PC-9 (cell line): Measurements from ENCODE around the gene HOXD10. TPM values are rescaled to one million over a fixed set of nuclear protein-coding genes. Genes with fewer than 3 reads are reported as not detected.

Source experiments
- BruUV-seq: library from RNA; stranded (reverse); fragments of 400-500 nt; replicated peaks from 2 replicates; lab custom pipeline; 2021; lab: Mats Ljungman, UMichigan
- CTCF ChIA-PET: fragments of 300-600 bp; sonication (Branson Sonifier 250); formaldehyde crosslinking; loops from one replicate; lab custom pipeline; 2022; ENCODE audit warnings: antibody characterized with exemption; lab: Charles Lee
- POLR2A ChIA-PET: fragments of 300-600 bp; sonication (Branson Sonifier 250); formaldehyde crosslinking; loops from one replicate; lab custom pipeline; 2022; ENCODE audit warnings: antibody characterized with exemption; ENCODE audit not compliant: unreplicated experiment; lab: Charles Lee
- DNase-seq, 2 experiments: peaks; one replicate each; pipeline versions ENCODE4 v3.0.0 to v3.0.0-alpha.2; 2015 to 2022; ENCODE audit warnings: mixed read lengths in 1 of 2
- H2AFZ ChIP-seq: fragments of 200-600 bp; sonication (generic); 2 replicates; pipeline ENCODE4 v1.8.1; 2017; ENCODE audit warnings: antibody characterized with exemption
- H3F3A ChIP-seq: fragments of 200-600 bp; sonication (generic); 2 replicates; pipeline ENCODE4 v1.8.1; 2017; ENCODE audit warnings: antibody characterized with exemption, mild to moderate bottlenecking, low read depth; ENCODE audit not compliant: insufficient read depth
- H3K27ac ChIP-seq: fragments of 200-600 bp; sonication (generic); 2 replicates; pipeline ENCODE4 v1.6.1; 2016; ENCODE audit warnings: mixed run types
- H3K27me3 ChIP-seq: fragments of 200-600 bp; sonication (generic); 2 replicates; pipeline ENCODE4 v1.6.1; 2016; ENCODE audit warnings: low read depth, mixed run types; ENCODE audit not compliant: insufficient read depth
- H3K36me3 ChIP-seq: fragments of 200-600 bp; sonication (generic); 2 replicates; pipeline ENCODE4 v1.6.1; 2016; ENCODE audit warnings: low read depth, mixed run types
- H3K4me1 ChIP-seq: fragments of 200-600 bp; sonication (generic); replicated peaks from 2 replicates; pipeline ENCODE4 v1.6.1; 2016; ENCODE audit warnings: mixed run types; ENCODE audit not compliant: insufficient read depth
- H3K4me2 ChIP-seq: fragments of 200-600 bp; sonication (generic); 2 replicates; pipeline ENCODE4 v1.6.1; 2017; ENCODE audit warnings: mixed run types
- H3K4me3 ChIP-seq: fragments of 200-600 bp; sonication (generic); 2 replicates; pipeline ENCODE4 v1.6.1; 2016; ENCODE audit warnings: mixed run types
- H3K79me2 ChIP-seq: fragments of 200-600 bp; sonication (generic); 2 replicates; pipeline ENCODE4 v1.6.1; 2017; ENCODE audit warnings: low read depth, mixed run types
- H3K9me2 ChIP-seq: fragments of 200-600 bp; sonication (generic); 2 replicates; pipeline ENCODE4 v1.8.1; 2017; ENCODE audit warnings: mild to moderate bottlenecking; ENCODE audit not compliant: insufficient read depth
- H3K9me3 ChIP-seq: fragments of 200-600 bp; sonication (generic); 2 replicates; pipeline ENCODE4 v1.8.1; 2016; ENCODE audit warnings: low read depth; ENCODE audit not compliant: insufficient read depth
- H4K20me1 ChIP-seq: fragments of 200-600 bp; sonication (generic); 2 replicates; pipeline ENCODE4 v1.8.1; 2017; ENCODE audit not compliant: insufficient read depth
- EZH2 ChIP-seq: fragments of 200-600 bp; sonication (generic); IDR thresholded peaks from 2 replicates; pipeline ENCODE4 v1.8.0; 2017; ENCODE audit warnings: antibody characterized with exemption, low read depth
- intact Hi-C: fragments of 100-400 bp; cut with micrococcal nuclease; formaldehyde crosslinking; loops from one replicate; pipeline ENCODE4 v1.10.0; 2022; ENCODE audit not compliant: unreplicated experiment
- total RNA-seq: library from RNA; stranded (reverse); gene quantifications from 2 replicates; pipeline ENCODE4 v1.2.3, GENCODE V29; 2021
- TF ChIP-seq, protein P1 (sequence below): fragments of 200-600 bp; sonication (generic); conservative IDR thresholded peaks from 2 replicates; pipeline ENCODE4 v1.6.1; 2017; ENCODE audit warnings: mixed run types, antibody characterized with exemption, mild to moderate bottlenecking, moderate library complexity

HOXD10 gene
- total RNA-seq, 1 experiment from 2014 or later = not detected

- peaks cover 81% of the 10 kb centered on the region for H3K27me3 ChIP-seq
- POLR2A ChIA-PET = no interaction called here
- DNase-seq = no peak
- no peak for TF ChIP-seq EZH2
- no peaks in the 10 kb centered on the region for H3K9me3 ChIP-seq
- H3K4me1 ChIP-seq = no peaks in the 10 kb centered on the region
- no peaks in the 10 kb centered on the region for H3K36me3 ChIP-seq
- intact Hi-C loops = no loop called here
- no peak overlapping the region for H2AFZ ChIP-seq
- H3K4me3 ChIP-seq = no peak overlapping the region
- no peak overlapping the region for H3K4me2 ChIP-seq
- H3F3A ChIP-seq = no peaks in the 10 kb centered on the region
- no peak overlapping the region for H3K27ac ChIP-seq
- no peaks in the 10 kb centered on the region for H3K9me2 ChIP-seq
- CTCF ChIA-PET = no interaction called here
- BruUV-seq = no TSS peak
- no peaks in the 10 kb centered on the region for H3K79me2 ChIP-seq
- H4K20me1 ChIP-seq = no peaks in the 10 kb centered on the region
These were observed 1.3 kb downstream of the HOXD10 start for GRCh38 chr2:176117823-176118371.

- Histone ChIP-seq H3F3A (no peaks in the 10 kb centered on the region), H3K36me3 (no peaks in the 10 kb centered on the region), H3K4me3 (no peak overlapping the region), H3K27me3 (peaks cover 73% of the 10 kb centered on the region), H3K27ac (no peak overlapping the region), H2AFZ (no peak overlapping the region), H3K9me2 (no peaks in the 10 kb centered on the region), H3K4me1 (no peaks in the 10 kb centered on the region), H4K20me1 (no peaks in the 10 kb centered on the region), H3K79me2 (no peaks in the 10 kb centered on the region), H3K9me3 (no peaks in the 10 kb centered on the region), H3K4me2 (peak overlapping the region; percentile 6; the same call in 1 of the 2 replicates)
- ChIA-PET CTCF (no interaction called here), POLR2A (no interaction called here)
- peak in 1 of 2 experiments; percentile 30 for DNase-seq
- intact Hi-C loops = no loop called here
- no peak for TF ChIP-seq EZH2
- TF ChIP-seq, protein P1, sequence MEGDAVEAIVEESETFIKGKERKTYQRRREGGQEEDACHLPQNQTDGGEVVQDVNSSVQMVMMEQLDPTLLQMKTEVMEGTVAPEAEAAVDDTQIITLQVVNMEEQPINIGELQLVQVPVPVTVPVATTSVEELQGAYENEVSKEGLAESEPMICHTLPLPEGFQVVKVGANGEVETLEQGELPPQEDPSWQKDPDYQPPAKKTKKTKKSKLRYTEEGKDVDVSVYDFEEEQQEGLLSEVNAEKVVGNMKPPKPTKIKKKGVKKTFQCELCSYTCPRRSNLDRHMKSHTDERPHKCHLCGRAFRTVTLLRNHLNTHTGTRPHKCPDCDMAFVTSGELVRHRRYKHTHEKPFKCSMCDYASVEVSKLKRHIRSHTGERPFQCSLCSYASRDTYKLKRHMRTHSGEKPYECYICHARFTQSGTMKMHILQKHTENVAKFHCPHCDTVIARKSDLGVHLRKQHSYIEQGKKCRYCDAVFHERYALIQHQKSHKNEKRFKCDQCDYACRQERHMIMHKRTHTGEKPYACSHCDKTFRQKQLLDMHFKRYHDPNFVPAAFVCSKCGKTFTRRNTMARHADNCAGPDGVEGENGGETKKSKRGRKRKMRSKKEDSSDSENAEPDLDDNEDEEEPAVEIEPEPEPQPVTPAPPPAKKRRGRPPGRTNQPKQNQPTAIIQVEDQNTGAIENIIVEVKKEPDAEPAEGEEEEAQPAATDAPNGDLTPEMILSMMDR = peak; percentile 72
- BruUV-seq = no TSS peak
These were observed 2.2 kb downstream of the HOXD10 start for GRCh38 chr2:176118601-176119339.

DNA sequence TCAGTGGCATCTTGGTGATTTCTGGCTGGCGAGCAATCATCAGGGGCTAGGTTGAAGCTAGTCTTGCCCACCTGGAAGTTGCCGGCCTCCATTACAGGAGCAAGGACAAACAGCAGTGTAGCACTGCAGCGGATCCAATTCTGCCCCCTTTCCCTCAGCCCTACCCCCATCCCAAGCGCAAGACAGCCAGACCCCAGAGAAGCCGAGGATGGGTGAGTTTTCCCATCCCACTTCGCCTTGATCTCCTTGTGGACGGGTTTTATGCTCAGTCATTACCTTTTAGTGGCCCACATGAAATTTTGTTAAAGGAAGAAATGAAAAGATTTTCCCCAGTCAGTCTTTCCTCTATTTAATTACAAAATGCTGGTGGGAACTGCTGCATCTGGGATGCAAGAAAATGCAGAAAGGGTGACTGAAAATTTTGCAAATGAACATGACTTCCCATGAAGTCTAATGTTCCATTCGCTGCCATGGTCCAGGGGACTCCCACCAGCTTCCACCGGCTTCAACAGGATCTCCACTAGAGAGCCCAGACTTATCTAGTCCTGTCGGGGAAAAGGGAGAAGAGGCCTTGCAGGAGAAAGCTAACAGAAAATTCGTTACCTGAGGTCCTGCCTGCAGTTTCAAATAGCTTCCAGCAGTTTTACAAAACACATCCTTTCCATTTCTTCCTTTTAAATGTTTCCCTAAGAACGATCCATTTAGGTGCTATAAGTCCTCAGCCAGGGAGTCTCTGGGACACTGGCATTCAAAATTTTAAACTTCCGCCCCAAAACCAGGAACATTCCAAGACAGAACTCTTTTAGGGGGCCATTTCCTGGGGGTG lies 4.0 kb downstream of the HOXD10 start:
- Histone ChIP-seq H3K27ac (no peak overlapping the region), H3K4me2 (no peak overlapping the region), H4K20me1 (no peaks in the 10 kb centered on the region), H3K79me2 (no peaks in the 10 kb centered on the region), H3K4me1 (no peaks in the 10 kb centered on the region), H3K4me3 (no peak overlapping the region), H3K36me3 (no peaks in the 10 kb centered on the region), H3K9me3 (no peaks in the 10 kb centered on the region), H2AFZ (no peak overlapping the region), H3K27me3 (peaks cover 73% of the 10 kb centered on the region), H3K9me2 (no peaks in the 10 kb centered on the region), H3F3A (no peaks in the 10 kb centered on the region)
- POLR2A ChIA-PET = interaction anchor here (0.5 kb wide), 1 partner anchor 1226 kb away, joined by 4 read pairs; no protein-coding TSS in a partner anchor
- intact Hi-C loops = no loop called here
- DNase-seq = no peak
- CTCF ChIA-PET = interaction anchor here (0.5 kb wide), 1 partner anchor 1014 kb away, joined by 3 read pairs; no protein-coding TSS in a partner anchor
- no peak for TF ChIP-seq EZH2
- TF ChIP-seq, protein P1 = no peak
- BruUV-seq = no TSS peak
